AG09309 (cell line): ENCODE measurements around the gene SIDT2.

ENCODE experiments used
- DNase-seq: peaks from one replicate; pipeline ENCODE4 v3.0.0-alpha.2; 2010; ENCODE audit warnings: low read depth
- H3K4me3 ChIP-seq: 2 replicates; pipeline ENCODE4 v1.5.1; 2011; ENCODE audit warnings: mild to moderate bottlenecking, low read depth, low read length, moderate library complexity; ENCODE audit not compliant: control insufficient read depth
- CTCF ChIP-seq: IDR thresholded peaks from 2 replicates; pipeline ENCODE4 v1.5.1; 2011; ENCODE audit warnings: mild to moderate bottlenecking, low read depth, low read length, inconsistent platforms; ENCODE audit not compliant: insufficient read depth, control insufficient read depth; ENCODE audit errors: missing control alignments

The SIDT2 gene

GRCh38 chr11:117159892-117160291, 18.7 kb upstream of the SIDT2 start:
- no peak for DNase-seq
- TF ChIP-seq CTCF = no peak

GRCh38 chr11:117160826-117161225, 17.7 kb upstream of the SIDT2 start:
- no peak for TF ChIP-seq CTCF
- H3K4me3 ChIP-seq = no peak overlapping the region
- no peak for DNase-seq

More at GRCh38 chr11:117159892-117160291, 18.7 kb upstream of the SIDT2 start:
- H3K4me3 ChIP-seq = no peak overlapping the region

- TF ChIP-seq CTCF = no peak
- H3K4me3 ChIP-seq = no peak overlapping the region
- no peak for DNase-seq
These were observed 12.1 kb upstream of the SIDT2 start for GRCh38 chr11:117166491-117166890.

- no peak for TF ChIP-seq CTCF
- DNase-seq = no peak
These were observed 8.8 kb upstream of the SIDT2 start for GRCh38 chr11:117169736-117170135.

GRCh38 chr11:117170210-117170609, 8.3 kb upstream of the SIDT2 start:
- TF ChIP-seq CTCF = no peak
- no peak for DNase-seq
- H3K4me3 ChIP-seq = no peak overlapping the region

More at GRCh38 chr11:117169736-117170135, 8.8 kb upstream of the SIDT2 start:
- H3K4me3 ChIP-seq = no peak overlapping the region

GRCh38 chr11:117171007-117171403, 7.5 kb upstream of the SIDT2 start:
- no peak for TF ChIP-seq CTCF
- H3K4me3 ChIP-seq = no peak overlapping the region
- no peak for DNase-seq

- TF ChIP-seq CTCF = no peak
- no peak for DNase-seq
- H3K4me3 ChIP-seq = no peak overlapping the region
These were observed 7.0 kb upstream of the SIDT2 start for GRCh38 chr11:117171404-117172061.
